Measurements from ENCODE around the gene LAMA2.

- TF ChIP-seq, protein P1, sequence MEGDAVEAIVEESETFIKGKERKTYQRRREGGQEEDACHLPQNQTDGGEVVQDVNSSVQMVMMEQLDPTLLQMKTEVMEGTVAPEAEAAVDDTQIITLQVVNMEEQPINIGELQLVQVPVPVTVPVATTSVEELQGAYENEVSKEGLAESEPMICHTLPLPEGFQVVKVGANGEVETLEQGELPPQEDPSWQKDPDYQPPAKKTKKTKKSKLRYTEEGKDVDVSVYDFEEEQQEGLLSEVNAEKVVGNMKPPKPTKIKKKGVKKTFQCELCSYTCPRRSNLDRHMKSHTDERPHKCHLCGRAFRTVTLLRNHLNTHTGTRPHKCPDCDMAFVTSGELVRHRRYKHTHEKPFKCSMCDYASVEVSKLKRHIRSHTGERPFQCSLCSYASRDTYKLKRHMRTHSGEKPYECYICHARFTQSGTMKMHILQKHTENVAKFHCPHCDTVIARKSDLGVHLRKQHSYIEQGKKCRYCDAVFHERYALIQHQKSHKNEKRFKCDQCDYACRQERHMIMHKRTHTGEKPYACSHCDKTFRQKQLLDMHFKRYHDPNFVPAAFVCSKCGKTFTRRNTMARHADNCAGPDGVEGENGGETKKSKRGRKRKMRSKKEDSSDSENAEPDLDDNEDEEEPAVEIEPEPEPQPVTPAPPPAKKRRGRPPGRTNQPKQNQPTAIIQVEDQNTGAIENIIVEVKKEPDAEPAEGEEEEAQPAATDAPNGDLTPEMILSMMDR (IDR thresholded peaks at IDR 0.05; ENCODE audit: low read length) = no peak
- TF ChIP-seq EZH2 (IDR thresholded peaks at IDR 0.05; ENCODE audit: borderline replicate concordance, low read length) = no peak
Measured at GRCh38 chr6:128886706-128887105, 3.8 kb downstream of the LAMA2 start.
